ENCODE data around the gene MED20. TPM values are rescaled to one million over a fixed set of nuclear protein-coding genes. Genes with fewer than 3 reads are reported as not detected.
A peak's percentile ranks its signal among the peaks of the same experiment; 100 is the strongest.

The MED20 gene
- polyA plus RNA-seq, 1 experiment = 34.4 TPM

DNA sequence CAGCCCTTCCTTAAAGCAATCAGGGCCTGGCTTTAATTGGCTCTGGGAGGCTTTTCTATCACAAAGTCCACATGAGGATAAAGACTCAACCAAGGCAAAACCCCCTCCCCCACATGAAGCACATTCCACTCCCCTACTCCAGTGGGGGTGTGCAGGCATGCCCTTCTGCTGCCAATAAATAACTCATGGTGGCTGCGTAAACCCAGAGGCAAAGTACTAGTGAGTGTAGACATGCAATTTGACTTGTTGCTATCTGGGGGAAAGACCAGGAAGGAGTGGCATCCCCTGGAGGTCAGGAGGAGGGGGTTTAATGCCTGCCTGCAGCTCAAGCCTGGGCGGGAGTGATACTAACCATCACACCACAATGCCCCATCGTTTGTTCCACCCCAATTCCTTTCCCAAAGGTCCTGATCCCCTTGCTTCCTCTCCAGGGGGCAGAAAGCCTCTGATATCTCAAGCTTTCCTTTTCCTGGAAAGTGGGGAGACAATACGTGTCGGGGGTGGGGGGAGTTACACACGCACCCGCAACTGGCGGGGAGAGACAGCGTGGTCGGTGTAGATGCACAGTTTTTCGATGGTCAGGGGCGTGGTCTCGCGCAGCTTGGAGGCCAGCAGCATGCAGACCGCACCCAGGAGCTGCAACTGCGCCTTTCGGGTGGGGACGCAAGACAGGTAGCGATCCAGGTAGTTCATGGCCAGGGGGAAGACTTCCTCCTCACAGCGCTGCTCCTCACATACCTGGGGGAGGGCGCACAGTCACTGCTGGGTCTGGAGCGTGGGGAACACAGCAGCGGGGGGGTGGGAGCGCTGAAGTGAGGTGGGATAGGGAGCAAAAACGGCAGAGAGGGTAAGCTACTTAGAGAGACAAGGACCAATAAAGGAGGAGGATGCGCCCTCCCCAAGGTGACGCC lies 19.2 kb upstream of the MED20 start:
- Histone ChIP-seq H3K36me3 (ENCODE audit: control insufficient read depth, insufficient read depth, low read length) (peaks cover 9% of the 10 kb centered on the region), H3K27me3 (ENCODE audit: control insufficient read depth, insufficient read depth, low read length) (no peaks in the 10 kb centered on the region), H3K4me3 (ENCODE audit: low read depth, low read length) (peak overlapping the region; percentile 81)
- CTCF ChIA-PET = interaction anchor here (2.0 to 10.5 kb wide), 5 partner anchors 12 to 153 kb away, joined by 9 to 152 read pairs (median 30); partner anchors contain the start of genes BYSL, MED20, TAF8 and TOMM6
- POLR2A ChIA-PET = no interaction called here
- no peak for DNase-seq (ENCODE audit: low read depth)
- TF ChIP-seq, protein P1, sequence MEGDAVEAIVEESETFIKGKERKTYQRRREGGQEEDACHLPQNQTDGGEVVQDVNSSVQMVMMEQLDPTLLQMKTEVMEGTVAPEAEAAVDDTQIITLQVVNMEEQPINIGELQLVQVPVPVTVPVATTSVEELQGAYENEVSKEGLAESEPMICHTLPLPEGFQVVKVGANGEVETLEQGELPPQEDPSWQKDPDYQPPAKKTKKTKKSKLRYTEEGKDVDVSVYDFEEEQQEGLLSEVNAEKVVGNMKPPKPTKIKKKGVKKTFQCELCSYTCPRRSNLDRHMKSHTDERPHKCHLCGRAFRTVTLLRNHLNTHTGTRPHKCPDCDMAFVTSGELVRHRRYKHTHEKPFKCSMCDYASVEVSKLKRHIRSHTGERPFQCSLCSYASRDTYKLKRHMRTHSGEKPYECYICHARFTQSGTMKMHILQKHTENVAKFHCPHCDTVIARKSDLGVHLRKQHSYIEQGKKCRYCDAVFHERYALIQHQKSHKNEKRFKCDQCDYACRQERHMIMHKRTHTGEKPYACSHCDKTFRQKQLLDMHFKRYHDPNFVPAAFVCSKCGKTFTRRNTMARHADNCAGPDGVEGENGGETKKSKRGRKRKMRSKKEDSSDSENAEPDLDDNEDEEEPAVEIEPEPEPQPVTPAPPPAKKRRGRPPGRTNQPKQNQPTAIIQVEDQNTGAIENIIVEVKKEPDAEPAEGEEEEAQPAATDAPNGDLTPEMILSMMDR (IDR thresholded peaks at IDR 0.05; ENCODE audit: insufficient read depth, low read depth, low read length) = no peak

DNA sequence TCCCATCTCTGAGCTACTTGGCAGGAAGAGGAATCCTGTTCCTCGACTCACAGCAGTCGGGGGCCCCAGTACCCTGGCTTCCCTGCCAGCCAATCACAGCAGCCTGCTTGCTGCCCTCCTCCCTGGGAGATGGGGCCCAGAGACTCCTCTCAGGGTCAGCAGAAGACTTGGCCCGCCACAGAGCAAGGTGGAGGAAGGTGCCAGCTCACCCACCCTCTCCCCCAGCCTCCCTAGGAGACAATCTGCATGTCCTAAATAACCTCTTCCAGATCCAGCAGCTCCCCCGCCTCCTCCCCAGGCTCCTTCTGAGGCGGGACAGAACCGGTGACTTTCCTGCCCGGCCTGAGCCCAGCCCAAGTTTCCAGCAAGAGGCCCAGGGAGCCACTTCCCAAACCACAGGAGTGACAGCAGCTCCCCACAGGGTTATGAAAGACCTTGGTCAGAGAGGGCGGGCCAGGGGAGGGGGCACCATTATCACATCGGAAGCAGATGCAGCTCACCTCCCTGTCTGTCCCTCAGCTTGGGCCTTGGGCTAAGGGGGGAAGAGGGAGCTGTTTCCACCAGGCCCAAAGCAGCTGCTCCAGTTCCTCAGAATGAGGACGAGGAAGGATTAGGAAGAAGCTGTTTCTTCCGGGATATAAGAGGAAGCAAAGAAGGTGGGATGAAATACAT lies 18.4 kb upstream of the MED20 start:
- Histone ChIP-seq H3K4me3 (ENCODE audit: low read depth, low read length) (0 out of 2 replicates have a peak overlapping the region, but pooled peaks have one; percentile 2), H3K36me3 (ENCODE audit: control insufficient read depth, insufficient read depth, low read length) (peaks cover 11% of the 10 kb centered on the region), H3K27me3 (ENCODE audit: control insufficient read depth, insufficient read depth, low read length) (no peaks in the 10 kb centered on the region)
- POLR2A ChIA-PET = interaction anchor here (0.6 kb wide), 1 partner anchor 81 kb away, joined by 3 read pairs; no protein-coding TSS in a partner anchor
- CTCF ChIA-PET = interaction anchor here (1.7 to 10.5 kb wide), 6 partner anchors 11 to 152 kb away, joined by 5 to 152 read pairs (median 25); partner anchors contain the start of genes BYSL, MED20, TAF8 and TOMM6
- TF ChIP-seq, protein P1 (IDR thresholded peaks at IDR 0.05; ENCODE audit: insufficient read depth, low read depth, low read length) = no peak
- DNase-seq (ENCODE audit: low read depth) = no peak

DNA sequence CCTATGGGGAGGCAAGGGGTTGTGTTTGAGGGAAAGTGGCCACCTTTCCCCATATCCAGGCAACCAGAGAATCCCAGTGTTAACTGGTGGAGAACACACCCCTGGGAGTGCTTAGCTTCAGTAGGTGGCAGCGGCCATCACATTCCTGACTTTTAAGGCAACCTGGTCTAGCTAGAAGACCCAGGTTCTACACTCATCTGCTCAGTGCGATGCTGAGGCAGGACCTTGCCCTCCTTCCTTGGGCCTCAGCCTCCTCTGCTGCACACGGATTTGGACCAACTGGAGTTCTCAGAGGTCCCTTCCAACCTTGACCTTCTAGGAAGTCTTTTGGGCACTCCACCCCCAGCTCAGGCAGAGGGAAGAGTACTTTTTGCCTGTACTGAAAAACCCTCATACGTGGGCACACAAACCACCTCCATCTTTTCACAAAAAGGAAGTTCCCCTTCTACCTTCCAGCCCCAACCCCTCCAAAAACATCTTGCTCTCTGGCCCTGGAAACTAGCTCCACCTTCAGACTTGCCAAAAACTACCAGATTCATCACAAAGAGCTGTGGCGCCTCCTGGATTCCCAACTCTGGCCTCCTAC lies 17.7 kb upstream of the MED20 start:
- TF ChIP-seq, protein P1 (IDR thresholded peaks at IDR 0.05; ENCODE audit: insufficient read depth, low read depth, low read length) = peak; percentile 6; the same call in 1 of the 2 replicates
- DNase-seq (ENCODE audit: low read depth) = no peak
- POLR2A ChIA-PET = interaction anchor here (0.6 kb wide), 1 partner anchor 82 kb away, joined by 3 read pairs; no protein-coding TSS in a partner anchor
- Histone ChIP-seq H3K27me3 (ENCODE audit: control insufficient read depth, insufficient read depth, low read length) (no peaks in the 10 kb centered on the region), H3K4me3 (ENCODE audit: low read depth, low read length) (no peak overlapping the region), H3K36me3 (ENCODE audit: control insufficient read depth, insufficient read depth, low read length) (peaks cover 12% of the 10 kb centered on the region)
- CTCF ChIA-PET = interaction anchor here (1.1 to 10.5 kb wide), 8 partner anchors 11 to 152 kb away, joined by 3 to 152 read pairs (median 14); partner anchors contain the start of genes BYSL, MED20, TAF8 and TOMM6

DNA sequence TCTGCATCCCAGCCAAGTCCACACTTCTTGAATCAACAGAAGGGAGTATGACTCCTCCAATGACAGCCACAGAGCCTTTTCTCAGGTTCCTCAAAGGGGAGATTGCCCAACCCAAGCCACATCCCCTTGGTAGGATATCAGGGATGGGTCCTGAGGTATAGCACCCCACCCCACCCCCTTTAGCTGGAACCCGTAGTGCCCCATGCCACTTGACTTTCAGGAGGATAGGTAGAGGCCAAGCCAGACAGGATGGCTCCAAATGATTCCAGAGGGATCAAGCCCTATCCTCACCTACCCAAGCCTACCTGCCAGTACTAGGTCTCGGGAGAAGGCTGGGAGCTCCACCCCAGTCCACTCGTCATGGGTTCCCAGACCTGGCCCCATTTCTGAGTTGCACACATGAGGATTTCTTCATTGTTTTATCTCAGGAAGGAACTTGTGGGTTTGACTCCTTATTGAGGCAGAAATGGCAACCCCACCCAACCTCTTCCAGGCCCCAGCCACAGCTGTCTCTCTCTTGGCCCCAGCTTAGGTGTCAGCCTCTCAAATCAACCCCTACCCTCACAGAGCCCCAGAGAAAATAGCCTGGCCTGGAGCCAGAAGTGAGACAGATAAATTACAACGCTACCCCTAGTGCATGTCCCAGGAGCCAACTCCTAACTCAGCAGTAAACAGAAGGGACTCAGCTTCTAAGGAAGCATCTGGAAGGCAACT lies 17.1 kb upstream of the MED20 start:
- TF ChIP-seq, protein P1 (IDR thresholded peaks at IDR 0.05; ENCODE audit: insufficient read depth, low read depth, low read length) = no peak
- Histone ChIP-seq H3K27me3 (ENCODE audit: control insufficient read depth, insufficient read depth, low read length) (no peaks in the 10 kb centered on the region), H3K36me3 (ENCODE audit: control insufficient read depth, insufficient read depth, low read length) (peaks cover 14% of the 10 kb centered on the region), H3K4me3 (ENCODE audit: low read depth, low read length) (no peak overlapping the region)
- ChIA-PET POLR2A (no interaction called here), CTCF (interaction anchor here (0.9 to 10.5 kb wide), 8 partner anchors 10 to 152 kb away, joined by 3 to 152 read pairs (median 12); partner anchors contain the start of genes BYSL, MED20, TAF8 and TOMM6)
- no peak for DNase-seq (ENCODE audit: low read depth)
